HG02759 (cell line): Measurements from ENCODE around the gene RAPGEFL1.
A peak's percentile ranks its signal among the peaks of the same experiment; 100 is the strongest.
"Not testable (repeated sequence)": the region's sequence is repeated elsewhere in the genome, so short reads cannot be mapped to it uniquely, and the experiment has no call there.

ENCODE experiments used
- ATAC-seq: cut with Tn5 transposase; IDR thresholded peaks from one replicate; pipeline ENCODE4 v1.9.1; 2021; ENCODE audit warnings: mild to moderate bottlenecking, moderate library complexity; ENCODE audit not compliant: unreplicated experiment

RAPGEFL1 gene

DNA sequence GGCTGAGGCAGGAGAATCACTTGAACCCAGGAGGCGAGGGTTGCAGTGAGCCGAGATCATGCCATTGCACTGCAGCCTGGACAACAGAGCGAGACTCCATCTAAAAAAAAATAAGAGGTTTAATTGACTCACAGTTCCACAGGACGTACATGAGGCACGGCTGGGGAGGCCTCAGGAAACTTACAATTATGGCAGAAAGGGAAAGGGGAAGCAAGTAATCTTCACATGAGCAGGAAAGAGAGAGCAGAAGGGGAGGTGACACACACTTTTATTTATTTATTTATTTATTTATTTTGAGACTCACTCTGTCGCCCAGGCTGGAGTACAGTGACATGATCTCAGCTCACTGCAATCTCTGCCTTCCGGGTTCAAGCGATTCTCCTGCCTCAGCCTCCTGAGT, 28.9 kb downstream of the RAPGEFL1 start:
- ATAC-seq = not testable (repeated sequence)

DNA sequence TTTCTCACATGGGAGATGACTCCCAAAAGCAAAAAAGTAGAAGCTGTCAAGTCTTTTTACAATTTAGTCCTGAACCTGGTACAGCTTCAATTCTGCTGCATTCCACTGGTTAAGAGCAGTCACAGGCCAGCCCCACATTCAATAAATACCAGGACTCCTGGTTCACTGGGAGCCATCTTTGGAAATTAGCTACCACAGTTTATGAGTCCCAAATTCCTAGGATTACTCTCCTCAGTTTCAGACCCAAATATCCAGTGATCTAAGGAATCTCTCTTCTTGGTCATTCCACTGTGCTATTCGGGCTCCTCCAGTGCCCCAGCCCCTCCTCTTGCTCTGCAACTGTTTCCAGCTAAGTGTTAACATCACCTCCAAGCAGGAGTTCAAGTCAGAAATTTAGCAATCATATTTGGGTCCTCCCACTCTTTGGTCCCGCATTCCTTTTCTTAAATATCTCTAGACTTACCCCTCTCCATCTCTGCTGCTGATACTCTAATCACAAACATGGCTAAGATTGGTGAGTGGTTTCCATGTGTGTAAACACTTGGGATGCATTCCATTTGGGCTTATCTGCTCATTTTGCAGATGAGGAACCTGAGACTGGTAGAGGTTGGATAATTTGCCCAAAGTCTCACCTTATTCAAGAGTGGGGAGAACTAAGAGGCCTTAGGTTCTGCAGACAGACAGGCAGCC, 32.3 kb downstream of the RAPGEFL1 start:
- no peak for ATAC-seq

DNA sequence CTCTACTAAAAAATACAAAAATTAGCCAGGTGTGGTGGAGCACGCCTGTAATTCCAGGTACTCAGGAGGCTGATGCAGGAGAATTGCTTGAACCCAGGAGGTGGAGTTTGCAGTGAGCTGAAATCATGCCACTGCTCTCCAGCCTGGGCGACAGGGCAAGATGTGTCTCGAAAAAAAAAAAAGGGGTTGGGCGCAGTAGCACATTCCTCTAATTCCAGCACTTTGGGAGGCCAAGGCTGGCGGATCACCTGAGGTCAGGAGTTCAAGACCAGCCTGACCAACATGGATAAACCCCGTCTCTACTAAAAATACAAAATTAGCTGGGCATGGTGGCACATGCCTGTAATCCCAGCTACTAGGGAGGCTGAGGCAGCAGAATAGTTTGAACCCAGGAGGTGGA, 36.6 kb downstream of the RAPGEFL1 start:
- ATAC-seq = not testable (repeated sequence)

DNA sequence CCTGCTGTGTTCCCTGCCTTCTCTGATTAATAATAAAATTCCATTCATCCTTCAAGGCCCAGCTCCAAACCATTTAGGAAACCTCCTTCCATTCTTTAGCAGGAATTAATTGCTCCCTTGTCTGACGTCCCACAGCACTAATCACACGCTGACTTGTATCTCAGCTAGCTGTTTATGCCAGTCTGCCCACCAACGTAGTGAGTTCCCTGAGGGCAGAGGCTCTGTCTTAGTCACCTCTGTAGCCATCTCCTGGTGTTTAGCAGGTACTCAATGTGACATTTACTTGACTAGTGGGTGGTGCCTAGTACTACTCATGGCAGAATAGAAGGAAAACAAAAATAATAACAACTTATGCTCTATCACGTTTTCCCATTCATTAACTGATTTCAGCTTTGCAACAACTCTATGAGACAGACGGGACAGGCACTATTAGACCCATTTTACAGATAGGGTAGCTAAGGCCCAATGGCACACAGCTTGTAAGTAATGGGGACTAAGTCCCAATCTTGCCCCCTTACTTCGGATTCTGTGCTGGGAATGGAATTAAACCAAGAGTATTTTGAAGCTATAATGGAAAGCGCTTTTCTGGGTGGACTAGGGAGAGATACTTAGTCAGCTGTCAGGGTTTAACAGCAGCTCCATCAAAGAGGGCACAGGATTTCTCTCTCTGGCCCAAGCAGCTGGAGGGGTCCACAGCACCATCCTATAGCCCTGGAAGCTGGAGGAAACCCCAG, 40.9 kb downstream of the RAPGEFL1 start:
- no peak for ATAC-seq

DNA sequence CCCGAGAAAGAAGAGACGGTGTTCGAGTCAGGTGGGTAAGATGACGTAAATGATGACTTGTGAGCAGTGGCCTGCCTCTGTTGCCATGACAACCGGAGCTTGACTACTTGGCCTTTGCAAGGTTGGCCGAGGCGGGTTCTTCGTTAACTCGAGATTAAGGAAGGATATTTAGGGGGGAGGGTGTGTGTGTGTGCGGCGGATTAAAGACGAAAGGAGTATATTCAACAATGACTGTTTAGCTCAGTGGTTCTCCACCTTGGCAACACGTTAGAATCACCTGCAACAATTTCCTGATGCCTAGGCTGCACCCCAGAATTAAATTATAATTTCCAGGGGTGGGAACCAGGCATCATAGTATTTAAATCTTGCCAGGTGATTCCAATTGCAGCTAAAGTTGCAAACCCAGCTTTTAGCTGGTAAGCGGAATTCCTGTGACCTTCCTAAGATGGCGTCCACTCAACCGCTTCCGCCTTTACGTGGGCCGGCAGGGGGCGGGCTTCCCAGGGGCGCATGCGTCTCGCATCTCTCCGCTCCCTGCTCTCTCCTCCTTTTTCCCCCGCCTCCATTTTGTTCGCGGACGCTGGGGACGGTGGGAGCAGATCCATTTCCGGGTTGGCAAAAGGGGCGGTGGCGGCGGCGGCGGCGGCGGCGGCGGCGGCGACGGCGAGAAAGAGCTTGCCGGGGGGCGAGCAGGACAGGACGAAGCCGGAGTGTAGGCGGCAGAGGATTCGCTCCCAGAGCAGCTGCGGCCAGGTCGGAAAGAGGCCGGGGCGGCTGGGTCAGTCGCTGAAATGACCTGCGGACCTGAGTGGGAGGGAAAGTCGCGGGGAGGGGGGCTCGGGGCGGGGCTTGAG, 41.7 kb downstream of the RAPGEFL1 start, which contains the start of gene WIPF2:
WIPF2 (plus strand) TSS at position 565 of the 854 bp plus-strand sequence. CDS start 37,156 bp downstream, outside the sequence.
- peak; percentile 92 for ATAC-seq

DNA sequence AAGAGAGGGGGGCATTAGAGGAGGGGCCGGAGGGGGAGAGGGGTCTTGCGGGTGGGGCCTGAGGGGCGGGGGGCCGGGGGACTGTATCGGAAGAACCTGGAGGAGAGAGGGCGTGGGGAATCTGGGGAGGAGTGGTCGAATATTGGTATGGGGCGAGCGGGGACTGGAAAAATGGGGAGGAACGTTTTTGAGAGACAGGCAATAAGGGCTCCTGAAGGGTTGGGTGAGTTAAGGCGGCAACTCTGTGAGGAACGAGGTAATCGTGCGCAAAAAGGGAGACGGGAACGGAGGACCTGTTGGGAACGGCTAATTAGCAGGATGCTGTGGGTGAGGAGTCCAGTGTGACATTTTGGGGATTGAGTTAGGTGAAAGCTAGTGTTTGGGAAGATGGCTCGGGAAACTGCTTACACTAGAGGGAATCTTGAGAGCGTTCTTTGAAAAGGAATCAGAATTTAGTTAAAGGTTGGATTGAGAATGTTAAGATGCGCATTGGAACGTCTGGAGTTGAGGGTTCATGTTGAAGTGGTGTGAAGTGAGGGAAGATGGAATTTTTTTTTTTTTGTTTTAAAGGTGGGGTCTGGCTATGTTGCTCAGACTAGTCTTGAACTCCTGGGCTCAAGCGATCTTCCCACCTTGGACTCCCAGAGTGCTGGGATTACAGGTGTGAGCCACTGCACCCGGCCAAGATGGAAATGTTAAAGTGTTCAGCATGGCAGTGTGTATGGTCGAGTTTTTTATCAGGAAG, 42.5 kb downstream of the RAPGEFL1 start:
- ATAC-seq = no peak

DNA sequence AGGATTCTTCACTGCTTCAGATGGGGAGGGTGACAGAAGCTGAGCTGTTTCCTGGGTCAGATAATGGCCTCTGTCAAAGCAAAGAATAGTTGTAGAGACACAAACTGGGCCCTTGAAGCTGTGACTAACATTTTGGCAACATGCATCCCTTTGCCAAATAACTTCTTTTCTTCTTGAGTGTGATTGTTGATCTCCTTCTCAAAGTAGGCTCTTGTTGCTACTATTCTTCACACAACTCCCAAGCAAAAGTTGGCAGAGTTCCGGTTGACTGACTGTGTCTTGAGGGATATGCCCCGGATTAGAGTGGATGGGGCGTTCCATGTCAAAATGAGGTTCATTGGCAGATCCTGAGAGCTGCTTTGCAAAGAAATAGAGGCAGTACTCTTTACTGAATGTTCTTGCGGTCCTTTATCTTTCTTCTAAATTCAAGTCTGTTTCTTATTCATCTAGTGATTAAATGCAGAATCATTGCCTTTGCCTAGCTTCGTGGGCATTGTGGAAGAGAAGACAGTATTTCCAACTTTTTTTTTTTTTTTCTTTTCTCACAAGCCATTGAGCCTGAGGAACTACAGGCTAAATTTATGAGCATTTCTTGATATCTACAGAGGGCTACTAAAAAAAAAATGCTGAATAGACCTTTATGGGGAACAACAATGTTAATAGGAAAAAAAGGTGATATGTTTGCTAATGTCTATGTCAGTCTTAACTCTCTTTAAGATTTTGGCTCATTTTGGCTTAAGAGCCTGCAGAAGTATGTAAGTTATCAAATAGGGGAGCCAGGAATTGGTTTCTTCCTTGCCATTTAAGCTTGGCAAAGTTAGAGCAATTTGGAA, 47.7 kb downstream of the RAPGEFL1 start:
- ATAC-seq = no peak

DNA sequence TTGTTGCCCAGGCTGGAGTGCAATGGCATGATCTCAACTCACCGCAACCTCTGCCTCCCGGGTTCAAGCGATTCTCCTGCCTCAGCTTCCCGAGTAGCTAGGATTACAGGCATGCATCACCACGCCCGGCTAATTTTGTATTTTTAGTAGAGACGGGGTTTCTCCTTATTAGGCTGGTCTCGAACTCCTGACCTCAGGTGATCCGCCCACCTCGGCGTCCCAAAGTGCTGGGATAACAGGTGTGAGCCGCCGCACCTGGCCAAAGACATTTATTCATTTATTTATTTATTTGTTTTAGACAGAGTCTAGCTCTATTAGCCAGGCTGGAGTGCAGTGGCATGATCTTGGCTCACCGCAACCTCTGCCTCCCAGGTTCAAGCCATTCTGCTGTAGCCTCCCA, 51.9 kb downstream of the RAPGEFL1 start:
- ATAC-seq = not testable (repeated sequence)

DNA sequence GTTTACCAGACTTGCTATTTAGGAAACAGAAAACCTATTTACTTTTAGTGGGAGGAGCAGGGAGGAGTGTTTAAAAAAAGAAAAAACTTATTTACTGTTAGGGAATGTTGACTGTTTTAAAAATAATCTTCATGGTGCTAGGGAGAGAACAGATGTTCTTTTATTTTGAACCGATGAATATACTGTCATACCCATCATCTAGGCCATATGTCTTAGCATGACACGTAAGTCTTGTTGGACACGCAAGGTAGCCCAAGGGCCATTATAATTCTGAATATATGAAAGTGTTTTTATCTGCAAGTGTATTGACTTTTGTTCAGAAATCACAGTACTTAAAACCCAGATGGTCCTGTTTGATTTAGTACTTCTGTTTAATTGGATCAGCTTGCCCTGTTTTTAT, 53.4 kb downstream of the RAPGEFL1 start:
- no peak for ATAC-seq

DNA sequence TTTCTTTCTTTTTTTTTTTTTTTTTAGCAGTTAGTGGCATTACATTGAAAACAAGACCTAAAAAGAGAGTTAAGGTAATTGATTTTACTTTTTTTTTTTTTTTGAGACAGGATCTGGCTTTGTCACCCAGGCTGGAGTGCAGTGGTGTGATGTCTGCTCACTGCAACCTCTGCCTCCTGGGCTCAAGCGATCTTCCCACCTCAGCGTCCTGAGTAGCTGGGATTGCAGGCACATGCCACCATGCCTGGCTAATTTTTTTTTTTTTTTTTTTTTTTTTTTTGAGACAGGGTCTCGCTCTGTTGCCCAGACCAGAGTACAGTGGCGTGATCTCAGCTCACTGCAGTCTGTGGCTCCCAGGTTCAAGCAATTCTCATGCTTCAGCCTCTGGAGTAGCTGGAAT, 54.7 kb downstream of the RAPGEFL1 start:
- not testable (repeated sequence) for ATAC-seq

DNA sequence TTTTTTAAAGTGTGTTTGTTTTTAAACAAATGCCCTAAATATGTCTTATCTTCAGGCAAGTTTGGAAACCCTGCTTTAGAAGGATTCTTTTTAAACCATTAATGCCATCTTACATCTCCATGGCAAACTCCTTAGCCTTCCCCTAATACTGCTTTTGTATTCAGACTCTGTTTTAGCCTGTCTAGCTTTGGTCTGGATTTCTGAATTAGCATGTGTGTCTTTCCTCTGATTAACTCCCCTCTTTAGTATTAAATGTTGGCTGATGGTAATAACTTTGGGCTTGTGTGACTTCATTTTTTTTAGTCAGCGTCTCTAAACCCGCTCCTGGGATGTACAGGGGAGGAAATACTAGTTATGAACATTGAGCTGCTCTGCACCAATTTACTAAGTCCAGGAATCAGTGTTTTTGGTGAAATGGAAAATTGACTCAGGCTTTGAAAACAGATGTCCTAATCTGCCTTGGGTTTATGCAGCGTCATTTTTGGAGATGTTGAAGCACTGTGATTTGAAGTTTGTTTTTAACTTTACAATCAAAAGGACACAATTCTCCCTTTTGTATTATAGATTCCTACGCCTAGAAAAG, 64.1 kb downstream of the RAPGEFL1 start:
- ATAC-seq = no peak

DNA sequence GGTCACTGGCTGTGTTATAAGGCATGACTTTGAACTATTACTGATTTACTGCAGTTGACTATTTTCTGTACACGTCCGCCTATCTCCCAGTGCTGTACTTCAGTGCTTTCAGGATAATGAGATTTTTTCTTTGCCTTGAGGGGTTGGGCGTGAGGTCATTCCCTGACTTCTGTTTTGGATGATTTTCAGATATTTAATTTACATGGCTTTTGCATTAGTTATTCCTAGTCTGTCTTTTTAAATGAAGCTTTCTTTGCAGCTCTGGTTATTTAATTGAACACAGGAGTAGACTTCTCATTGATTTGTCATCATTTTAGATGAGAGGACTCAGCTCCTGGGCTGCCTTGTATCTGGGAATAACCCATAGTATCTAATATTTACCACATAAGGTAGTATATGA, 65.5 kb downstream of the RAPGEFL1 start:
- ATAC-seq = no peak

DNA sequence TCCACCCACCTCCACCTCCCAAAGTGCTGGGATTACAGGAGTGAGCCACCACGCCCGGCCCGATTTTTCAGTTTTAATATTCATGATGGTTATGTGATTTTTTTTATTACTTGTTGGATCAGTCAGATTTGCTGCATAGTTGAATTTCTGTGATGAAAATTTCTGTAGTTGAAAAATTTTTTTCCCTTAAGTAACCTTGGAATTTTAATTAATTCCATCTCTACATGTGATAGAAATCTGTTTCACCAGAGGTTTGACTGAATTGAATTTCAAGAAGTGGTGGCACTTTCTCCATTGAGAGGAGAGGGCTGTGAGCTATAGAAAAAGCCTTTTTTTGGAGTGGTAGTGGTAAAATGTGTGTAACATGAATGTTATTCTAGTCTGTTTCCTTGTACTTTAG, 66.5 kb downstream of the RAPGEFL1 start:
- no peak for ATAC-seq

DNA sequence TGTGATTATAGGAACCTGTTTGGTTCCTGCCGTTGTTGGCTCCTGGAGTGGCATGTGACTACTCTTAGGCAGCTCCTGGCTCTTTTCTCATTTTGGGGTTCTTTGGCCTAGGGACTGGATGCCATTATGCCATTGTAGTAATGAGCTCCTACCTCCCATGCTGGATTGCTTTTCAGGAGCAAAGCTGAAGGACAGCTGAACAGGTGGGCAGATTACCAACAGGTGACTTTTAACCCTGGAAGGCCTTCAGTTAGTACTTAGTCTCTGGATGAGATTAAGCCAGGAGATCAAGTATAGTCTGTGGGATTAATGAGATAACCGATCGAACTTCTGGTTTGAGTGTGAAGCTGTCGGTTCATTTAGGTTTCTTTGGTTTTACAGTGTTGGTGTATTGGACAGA, 67.0 kb downstream of the RAPGEFL1 start:
- no peak for ATAC-seq
